HG03558 (cell line): Measurements from ENCODE around the gene ANKRD10.

ENCODE experiments used
- ATAC-seq: cut with Tn5 transposase; IDR thresholded peaks from one replicate; pipeline ENCODE4 v1.9.1; 2021; ENCODE audit warnings: moderate number of reproducible peaks; ENCODE audit not compliant: unreplicated experiment; ENCODE audit errors: extremely low read depth

ANKRD10 gene

DNA sequence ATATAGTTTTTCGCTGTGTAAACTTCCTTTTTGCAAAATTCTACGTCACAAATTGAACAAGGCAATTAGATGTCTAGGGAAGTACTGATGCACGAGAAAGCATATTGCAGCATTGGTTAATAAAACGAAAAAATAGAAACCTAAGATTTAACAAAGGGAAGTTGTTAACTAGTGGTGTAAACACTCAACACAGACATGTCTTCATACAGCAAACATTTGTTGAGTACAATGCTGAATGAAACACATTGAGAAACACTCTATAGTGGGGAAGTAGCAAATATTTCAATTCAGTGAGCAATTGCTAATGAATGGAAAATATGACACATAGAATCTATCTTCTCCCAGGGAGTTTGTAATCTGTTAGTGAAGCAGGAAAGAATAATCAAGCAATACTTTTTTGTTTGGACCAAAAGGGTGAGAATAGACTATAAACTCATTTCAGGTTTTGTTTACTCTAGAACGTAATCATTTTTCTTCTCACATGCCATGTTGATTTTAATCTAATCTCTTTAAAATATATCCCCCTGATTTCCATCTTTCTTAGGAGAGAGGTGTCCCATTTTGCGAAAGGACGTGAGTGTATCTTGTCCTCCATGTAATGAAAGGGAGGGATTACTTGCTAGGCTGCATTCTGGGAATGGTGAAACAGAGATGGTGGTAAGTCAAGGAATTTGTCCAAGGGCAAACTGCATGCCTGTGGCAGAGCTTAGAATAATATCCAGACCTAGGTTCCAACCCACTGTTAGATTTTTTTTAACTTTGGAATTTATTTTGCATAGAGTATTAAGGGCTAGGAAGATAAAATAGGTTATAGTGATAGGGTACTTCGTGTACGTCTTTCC, 1.7 kb upstream of the ANKRD10 start:
- ATAC-seq, result no peak

DNA sequence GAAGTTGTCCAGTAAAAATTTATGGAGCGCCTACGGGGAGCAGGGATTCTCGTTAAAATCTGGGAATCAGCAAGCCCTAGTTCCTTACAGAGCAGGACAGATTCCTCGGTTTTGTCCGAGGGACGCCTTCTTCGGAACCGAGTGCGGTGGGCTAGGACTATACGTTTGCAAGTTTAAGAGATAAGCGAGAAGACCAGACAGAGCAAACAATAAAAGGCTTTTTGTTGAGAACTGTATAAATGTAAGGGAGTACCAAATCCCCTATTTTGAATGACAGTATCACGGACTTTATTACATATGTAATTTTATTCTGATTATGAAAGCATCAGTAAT, 971 bp upstream of the ANKRD10 start:
- no peak for ATAC-seq

DNA sequence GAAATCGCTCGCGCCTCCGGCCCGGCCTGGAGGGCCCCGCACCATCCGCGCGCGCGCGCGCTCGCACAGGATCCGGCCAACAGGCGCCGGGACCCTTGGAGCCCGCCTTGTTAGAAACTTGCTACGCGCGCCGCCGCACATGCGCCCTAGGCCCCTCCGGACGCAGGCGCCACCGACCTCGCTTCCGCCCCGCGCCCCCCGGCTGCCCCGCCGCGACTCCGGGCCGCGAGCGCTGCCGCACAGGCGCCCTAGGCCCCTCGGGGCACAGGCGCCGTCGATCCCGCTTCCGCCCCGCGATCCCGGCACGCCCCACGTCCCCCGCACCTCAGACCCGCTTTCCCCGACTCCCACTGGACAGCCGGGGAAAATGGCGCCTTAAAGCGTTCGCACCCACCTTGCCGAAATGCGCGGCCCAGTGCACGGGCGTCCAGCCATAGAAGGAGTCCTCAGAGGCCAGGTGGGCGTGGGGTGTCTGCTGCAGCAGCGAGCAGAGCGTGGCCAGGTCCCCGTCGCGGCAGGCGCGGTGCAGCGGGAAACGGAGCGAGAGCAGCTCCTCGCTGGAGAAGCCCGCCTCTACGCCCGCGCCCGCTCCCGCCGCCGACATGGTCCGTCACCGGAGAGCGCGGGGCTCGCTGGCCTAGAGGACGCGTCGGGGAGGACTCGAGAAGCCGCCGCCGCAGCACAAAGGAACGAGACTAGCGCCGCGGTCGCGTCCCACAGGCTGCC, 375 bp downstream of the ANKRD10 start:
- ATAC-seq, result no peak

DNA sequence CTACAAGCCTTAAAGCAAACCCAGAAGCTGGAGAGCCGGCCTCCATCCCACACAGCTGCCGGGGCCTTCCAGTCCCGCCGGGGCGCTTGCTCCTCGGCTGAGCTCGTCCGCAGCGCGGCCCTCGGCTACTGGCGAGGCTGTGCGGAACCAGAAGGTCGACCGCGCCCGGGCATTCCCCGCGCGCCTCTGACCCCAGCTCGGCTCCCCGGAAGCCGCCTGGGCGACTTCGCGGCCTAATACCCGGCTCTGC, 863 bp downstream of the ANKRD10 start:
- no peak for ATAC-seq

DNA sequence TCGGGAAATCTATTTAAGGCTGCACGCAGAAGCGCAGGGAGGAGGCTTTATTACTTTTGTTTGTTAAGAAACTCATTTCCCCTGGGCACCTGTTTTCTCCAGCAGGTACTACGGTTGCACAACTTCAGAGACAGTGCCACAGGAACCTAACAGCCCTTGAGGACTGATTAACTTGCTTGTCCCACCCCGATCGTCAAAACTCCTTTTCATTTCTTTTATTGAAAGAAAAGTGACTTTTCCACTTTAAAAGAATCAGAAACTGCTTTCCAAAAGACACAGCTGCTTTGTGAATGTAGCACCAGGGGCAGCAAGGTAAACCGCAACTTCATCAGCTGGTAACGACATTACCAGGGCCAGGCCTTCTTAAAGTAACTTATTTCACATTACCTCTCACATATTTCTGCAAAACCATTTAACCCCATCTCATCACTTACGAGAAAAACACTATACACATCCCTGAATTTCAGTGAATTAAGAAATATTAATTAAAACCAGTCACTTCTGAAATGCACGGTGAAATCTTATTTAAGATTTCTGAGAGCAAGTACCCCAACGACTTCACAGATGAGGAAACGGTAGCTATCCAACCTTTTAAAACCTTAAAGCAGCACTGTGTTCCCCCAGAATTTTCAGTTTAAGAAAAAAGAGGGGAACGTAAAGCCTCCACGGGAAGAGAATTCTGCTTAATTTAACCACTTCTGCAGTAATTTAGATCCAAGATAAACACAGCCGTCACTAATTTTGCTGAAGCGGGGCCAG, 1.4 kb downstream of the ANKRD10 start:
- ATAC-seq, result no peak

DNA sequence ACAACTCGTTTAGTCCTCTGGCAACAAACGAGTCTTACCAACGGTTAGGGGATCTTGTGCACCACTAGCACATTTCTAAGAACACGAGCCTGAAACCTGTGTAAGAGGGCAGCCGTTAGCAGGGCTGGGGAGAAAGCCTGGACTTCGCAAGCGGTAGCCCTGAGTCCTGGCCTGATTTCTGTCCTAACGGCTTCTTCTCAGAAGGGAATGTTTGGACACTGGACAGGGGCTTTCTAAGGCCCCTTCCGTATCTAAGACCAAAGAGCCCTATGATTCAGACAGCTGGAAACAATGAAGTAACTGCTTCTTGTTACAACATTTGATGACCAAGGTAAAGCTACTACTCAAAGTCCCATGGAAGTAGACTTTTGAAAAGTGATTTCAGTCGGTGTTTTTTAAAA, 2.2 kb downstream of the ANKRD10 start:
- no peak for ATAC-seq

DNA sequence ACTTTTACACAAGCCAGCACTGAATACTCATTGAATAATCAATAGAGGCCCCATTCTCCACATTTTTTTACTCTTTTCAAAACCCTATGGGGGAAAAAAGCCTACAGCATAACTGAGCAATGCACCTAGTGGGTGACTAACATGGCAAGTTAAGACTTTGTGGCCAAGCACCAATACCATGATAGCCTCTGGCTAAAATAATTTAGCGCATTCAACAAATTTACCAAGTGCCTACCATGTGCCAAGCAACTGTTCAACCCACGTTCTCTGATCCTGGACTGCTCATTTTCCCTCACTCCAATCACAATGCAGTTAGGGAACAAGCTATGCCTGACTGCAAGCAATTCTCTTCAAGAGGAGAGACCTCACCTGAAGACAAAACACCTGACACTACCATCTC, 3.0 kb downstream of the ANKRD10 start:
- ATAC-seq, result no peak

DNA sequence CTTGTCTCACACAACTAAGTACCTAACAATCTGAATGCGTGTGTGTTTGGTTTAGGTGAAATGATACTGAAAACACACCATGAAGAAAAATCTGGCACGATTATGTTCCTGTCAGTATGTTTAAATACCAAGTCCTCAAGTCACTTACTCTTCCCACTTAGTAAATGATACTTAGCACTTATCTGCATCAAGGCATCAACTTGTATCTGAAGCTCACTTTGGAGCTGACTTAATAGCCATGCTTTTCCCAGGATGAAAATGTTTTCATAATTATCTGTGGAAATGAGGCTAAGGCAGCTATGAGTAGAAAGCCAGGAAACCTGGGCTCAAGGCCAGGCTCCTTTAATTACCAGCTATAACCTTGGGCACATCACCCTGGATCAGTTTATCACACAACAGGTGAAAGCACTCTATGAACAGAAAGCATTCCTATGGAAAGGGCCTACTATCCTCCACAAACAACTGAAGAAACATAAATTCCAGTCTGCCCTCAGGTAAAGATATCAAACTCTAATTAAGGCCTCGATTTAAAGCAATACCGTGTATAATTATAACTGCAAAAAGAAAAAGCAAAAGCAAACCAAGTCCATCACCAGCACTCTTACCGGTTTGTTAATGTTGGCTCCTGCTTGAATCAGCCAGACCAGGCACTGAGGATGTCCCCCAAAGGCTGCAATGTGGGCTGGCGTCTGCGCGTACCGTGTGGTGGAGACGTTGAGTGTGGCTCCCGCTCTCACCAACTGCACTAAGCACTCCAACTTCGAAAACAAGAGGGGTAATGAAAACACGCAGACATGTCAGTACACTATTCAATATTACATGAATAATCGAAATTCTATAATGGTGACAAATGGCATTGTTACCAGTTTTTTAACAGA, 4.6 kb downstream of the ANKRD10 start:
- ATAC-seq, result no peak

DNA sequence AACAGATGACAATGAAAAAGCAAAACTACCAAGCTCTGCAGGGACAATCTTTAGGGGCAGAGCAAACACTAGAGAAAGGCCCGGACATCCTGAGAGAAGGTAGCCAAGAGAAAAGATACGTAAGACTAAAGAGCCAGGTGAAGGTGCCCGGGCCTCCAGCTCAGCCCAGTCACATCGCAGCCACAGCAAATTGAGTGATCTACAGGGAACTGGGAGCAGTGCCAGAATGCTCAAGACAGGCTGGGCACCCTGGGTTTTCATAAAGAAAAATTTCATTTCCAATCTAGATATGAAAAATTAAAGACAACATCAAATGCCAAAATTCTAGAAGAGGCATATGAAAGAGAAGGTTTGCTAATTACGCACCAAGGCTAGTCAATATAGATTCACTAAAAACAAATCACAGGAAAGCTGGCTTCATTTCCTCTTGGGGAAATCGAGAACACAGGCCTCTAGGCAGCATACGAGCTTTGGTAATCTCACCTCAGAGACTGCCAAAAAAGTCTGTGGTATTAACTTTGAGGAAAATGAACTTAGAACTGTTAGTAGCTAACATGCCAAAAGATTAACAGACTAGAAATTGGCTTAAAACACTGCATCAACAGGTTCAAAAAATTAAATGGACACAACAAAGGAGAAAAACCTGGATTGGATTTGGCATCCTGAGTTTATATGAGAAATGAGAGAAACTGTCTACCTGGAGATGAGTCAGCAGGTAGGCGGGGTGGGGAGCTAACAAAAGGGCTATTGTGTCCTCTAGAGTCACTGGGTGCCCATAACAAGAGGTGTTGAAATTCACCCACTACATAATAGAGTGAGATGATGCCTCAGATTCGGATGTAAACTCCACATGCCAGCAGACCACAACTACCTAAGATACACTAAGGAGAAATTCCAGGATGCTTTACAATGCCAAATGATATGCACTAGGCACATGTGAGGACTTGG, 6.6 kb downstream of the ANKRD10 start:
- ATAC-seq, result no peak

DNA sequence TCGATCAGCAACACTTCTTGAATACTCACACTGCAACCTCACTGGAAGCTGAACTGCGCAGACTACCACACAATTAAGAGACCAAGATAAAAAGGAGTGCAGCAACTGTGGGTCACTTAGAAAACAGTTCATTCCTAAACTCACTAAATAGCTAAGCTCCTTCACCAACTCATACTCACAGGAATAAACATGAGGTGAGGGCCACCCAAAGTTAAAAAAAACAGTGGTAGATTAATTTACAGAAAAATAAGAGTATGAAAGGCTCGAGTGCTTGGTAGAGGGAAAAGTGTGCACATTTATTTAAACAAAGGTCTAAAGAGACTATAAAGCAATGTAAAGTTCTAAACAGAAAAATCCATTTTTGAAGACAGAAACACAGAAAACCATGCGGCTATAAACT, 7.6 kb downstream of the ANKRD10 start:
- ATAC-seq, result no peak

DNA sequence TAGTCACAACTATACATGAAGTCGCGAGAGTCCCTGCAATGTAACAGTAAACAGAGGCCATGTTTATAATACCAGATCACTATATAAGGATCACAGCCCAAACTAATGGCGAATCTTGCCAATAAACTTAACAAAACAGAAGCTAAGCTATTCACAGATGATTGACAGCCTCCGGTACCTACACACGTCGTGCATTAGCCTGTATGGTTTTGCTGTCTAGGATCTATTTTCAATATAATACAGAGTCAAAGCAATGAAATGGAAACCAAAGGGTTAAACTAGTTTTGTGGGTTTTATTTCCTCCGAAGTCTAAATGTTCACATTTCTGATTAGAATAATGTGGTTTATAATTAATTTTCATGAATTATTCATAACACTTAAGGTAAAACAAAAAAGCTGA, 10.1 kb downstream of the ANKRD10 start:
- ATAC-seq, result no peak

DNA sequence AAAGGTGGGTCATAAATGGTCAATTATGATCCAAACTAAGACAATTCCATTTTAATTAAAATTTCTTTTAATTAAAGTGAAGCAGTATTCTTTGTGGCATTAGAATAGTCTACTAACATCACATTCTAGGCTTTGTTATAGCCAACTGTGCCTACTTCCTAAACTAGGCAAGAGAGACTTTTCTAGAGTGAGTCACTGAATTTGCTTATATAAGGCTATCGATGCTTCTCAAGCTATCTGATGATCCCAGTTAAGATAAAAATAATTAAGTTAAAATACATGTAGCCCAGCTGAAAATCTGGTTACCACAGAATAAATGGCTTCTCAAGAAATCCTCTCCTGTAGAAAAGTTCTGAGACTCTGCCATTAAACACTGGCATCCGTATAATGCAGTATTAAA, 12.5 kb downstream of the ANKRD10 start:
- ATAC-seq, result no peak

DNA sequence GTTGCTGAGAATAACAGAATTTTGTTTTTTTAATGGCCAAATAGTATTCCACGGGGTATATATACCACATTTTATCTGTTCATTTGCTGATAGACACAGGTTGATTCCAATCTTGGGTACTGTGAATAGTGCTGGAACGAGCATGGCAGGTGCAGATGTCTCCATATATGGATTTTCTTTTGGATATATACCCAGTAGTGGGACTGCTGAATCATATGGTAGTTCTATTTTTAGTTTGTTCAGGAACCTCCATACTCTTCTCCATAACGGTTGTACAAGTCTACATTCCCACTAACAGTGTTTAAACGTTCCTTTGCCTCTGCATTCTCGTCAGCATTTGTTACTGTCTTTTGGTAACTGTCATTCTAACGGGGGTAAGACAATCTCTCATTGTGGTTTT, 17.3 kb downstream of the ANKRD10 start:
- no peak for ATAC-seq

DNA sequence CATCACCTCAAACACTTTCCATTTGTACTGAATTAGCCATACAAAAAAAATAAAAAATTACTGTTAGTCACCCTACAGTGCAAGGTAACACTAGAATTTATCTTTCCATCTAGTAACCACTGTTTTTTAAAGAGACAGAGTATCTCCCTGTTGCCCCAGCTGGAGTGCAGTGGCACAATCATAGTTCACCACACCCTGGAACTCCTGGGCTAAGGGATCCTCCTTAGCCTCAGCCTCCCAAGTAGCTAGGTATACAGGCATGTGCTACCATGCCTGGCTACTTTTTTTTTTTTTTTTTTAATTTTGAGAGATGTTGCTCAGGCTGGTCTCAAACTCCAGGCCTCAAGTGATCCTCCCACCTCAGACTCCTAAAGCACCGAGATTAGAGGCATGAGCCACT, 17.9 kb downstream of the ANKRD10 start:
- no peak for ATAC-seq

DNA sequence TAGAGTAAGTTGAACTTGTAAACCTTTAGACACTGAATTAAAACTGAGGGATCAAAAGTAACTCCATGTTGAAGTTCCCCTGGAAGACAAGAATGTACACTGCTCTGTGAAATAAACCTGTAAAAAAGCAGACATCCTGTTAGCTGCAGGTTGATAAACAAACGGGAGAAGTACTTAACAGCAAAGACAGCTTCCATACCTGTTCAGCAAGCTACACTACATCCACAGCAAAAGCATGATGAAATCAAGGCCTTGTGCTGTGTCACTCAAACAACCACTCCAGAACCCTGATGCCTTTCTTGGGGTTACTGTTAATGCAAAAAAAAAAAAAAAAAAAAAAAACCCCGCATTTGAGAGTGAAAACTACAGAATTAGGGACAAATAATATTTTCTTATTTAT, 20.8 kb downstream of the ANKRD10 start:
- no peak for ATAC-seq

DNA sequence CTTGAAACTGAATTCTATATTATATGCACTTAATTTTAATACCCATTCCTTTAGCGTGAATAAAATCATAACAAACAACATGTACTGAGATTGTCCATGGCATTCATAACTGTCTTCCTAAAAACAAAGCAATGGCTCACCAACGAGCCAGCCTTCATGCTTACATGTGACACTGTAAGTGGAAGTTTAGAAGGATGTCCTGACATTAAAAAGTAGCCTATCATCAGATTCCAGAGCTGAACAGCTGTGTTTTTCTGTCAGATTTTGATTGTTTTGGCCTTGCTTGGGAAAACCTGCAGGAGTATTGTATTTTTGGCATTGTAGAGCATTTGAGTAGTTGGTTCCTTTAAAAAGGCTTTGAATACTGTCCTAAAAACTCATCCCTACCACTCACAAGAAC, 21.3 kb downstream of the ANKRD10 start:
- no peak for ATAC-seq

DNA sequence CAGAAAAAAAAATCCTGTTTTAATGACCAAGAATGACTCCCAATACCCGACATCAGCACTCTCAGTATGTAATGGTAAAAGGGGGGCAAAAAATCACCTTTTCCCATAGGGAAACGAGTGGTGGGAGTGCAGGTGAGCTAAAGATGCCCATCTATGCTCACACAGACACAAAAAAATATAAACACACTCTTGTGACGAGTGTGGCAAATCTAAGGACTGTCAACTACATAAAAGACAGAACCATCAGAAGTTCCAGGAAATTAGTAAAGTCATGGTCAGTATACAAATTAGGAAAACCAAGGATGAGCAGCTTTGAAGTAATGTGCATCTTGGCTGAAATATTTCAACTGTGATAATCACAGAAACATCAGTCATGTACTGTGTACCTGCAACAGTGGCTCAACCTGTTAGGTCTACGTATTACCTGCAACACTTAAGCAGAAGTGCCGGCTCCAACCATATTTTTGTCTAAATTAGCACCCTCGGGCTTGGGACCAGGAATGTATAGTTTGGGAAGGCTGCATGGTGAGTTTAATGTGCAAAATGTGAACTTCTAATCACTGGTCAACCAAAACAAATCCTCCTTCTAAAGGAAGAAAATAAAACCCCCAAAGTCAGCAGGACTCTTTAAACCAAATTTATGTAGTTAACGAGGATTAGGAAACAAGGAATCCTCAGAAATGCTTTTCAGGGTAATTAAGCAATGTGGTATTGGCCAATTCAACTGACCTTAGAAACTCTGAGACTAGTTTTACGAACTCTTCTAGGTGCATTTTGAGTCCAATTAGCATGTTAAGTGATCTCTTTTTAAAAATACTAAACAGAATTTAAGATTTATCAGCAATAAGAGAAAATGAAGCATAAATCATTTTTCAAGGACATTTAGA, 24.3 kb downstream of the ANKRD10 start:
- no peak for ATAC-seq

DNA sequence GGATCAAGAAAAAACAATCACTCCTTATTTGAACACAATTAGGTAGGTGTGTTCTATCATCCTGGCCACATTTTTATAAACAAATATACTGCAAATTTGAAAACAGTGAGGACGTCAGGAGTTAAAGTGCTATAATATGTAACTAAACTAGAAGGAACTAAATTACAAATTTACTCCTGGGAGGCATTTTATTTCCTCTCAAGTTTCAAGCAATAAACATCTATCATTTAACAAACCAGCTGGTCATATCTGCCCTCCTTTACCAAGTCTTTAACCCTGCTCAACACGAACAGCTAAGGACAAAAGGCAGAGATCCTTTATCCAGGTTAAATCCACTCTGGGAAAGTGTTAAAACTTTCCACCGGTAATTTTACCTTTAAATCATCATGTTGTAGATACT, 26.5 kb downstream of the ANKRD10 start:
- no peak for ATAC-seq
